CD4-positive, CD25-positive, alpha-beta regulatory T cell (primary cell): Measurements from ENCODE around the gene GNG14. TPM values are rescaled to one million over a fixed set of nuclear protein-coding genes. Genes with fewer than 3 reads are reported as not detected.

Experiments
- ATAC-seq, 2 donors: fragments of 150-1000 bp; cut with Tn5 transposase; one replicate each; pipeline ENCODE4 v1.10.0; 2021; ENCODE audit warnings: low read depth in 2 of 2, moderate number of reproducible peaks in 2 of 2, moderate library complexity in 1 of 2
- DNase-seq, 3 donors: peaks; one replicate each; pipeline versions ENCODE4 v3.0.0 to v3.0.0-alpha.2; 2012 to 2022; ENCODE audit warnings: mixed read lengths in 1 of 3
- H3K27ac ChIP-seq: one replicate; pipeline ENCODE4 v1.7.0; 2013; ENCODE audit warnings: mild to moderate bottlenecking, low read length; ENCODE audit not compliant: insufficient read depth, poor library complexity, severe bottlenecking
- H3K27me3 ChIP-seq: one replicate; pipeline ENCODE4 v1.7.0; 2013; ENCODE audit warnings: low read length; ENCODE audit not compliant: control insufficient read depth, insufficient read depth
- H3K36me3 ChIP-seq: one replicate; pipeline ENCODE4 v1.7.0; 2013; ENCODE audit warnings: mild to moderate bottlenecking, low read length, moderate library complexity; ENCODE audit not compliant: control insufficient read depth, insufficient read depth
- H3K4me1 ChIP-seq: 2 replicates; pipeline ENCODE4 v1.7.0; 2013; ENCODE audit warnings: mild to moderate bottlenecking, low read length; ENCODE audit not compliant: insufficient read depth, control insufficient read depth, poor library complexity, severe bottlenecking
- H3K4me3 ChIP-seq: one replicate; pipeline ENCODE4 v1.7.0; 2013; ENCODE audit warnings: low read depth, mild to moderate bottlenecking, low read length, moderate library complexity
- H3K9me3 ChIP-seq, 2 experiments: 1 replicate in 1 of 2; 2 replicates in 1 of 2; pipeline ENCODE4 v1.7.0; 2013; ENCODE audit warnings: low read length in 2 of 2, mild to moderate bottlenecking in 1 of 2, moderate library complexity in 1 of 2; ENCODE audit not compliant: control insufficient read depth in 2 of 2
- H3K27ac Mint-ChIP-seq, 3 donors: one replicate each; pipeline ENCODE4 v1.8.0; 2020 to 2022; ENCODE audit warnings: mild to moderate bottlenecking in 3 of 3, mixed read lengths in 3 of 3, moderate library complexity in 2 of 3
- H3K27me3 Mint-ChIP-seq: one replicate; pipeline ENCODE4 v1.8.0; 2022; ENCODE audit warnings: mild to moderate bottlenecking, mixed read lengths
- H3K36me3 Mint-ChIP-seq: one replicate; pipeline ENCODE4 v1.8.0; 2020; ENCODE audit warnings: mixed read lengths
- H3K4me1 Mint-ChIP-seq, 4 donors: one replicate each; pipeline ENCODE4 v1.8.0; 2020 to 2022; ENCODE audit warnings: mixed read lengths in 4 of 4, mild to moderate bottlenecking in 1 of 4
- H3K4me3 Mint-ChIP-seq, 4 donors: one replicate each; pipeline ENCODE4 v1.8.0; 2020 to 2022; ENCODE audit warnings: mild to moderate bottlenecking in 4 of 4, mixed read lengths in 4 of 4, moderate library complexity in 3 of 4
- H3K9me3 Mint-ChIP-seq, 7 donors: one replicate each; pipeline ENCODE4 v1.8.0; 2020 to 2022; ENCODE audit warnings: mixed read lengths in 7 of 7, mild to moderate bottlenecking in 3 of 7, moderate library complexity in 2 of 7
- polyA plus RNA-seq, 4 donors: library from polyadenylated mRNA; unstranded; fragments of 300-500 nt; fragmentation: Illumina TruSeq; gene quantifications; one replicate each; pipeline ENCODE4 v1.2.3, GENCODE V29; 2021
- total RNA-seq: library from RNA; stranded (reverse); gene quantifications from one replicate; pipeline ENCODE4 v1.2.3, GENCODE V29; 2022

Gene GNG14
- total and polyA plus RNA-seq, 5 donors from 2014 or later = not detected

DNA sequence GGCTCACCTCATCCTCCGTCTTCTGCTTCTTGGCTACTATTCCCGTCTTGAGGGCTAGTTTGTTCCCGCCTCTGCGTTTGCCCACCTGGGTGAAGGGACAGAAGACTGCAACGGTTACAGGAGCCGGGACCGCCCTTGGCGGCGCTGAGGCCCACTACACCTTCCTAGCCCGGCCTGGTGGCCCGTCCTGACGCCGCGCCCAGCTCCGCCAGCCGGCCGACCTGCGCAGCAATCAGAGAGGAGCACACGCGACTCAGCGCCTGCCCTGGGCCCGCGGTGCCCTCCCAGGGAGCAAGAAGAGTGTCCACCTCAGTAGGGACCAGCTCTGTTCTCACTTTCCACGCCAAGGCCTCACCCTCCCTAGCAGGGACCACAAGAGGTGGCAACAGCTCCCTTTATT, 43.5 kb downstream of the GNG14 start:
- Mint-ChIP-seq H3K27ac (no peak overlapping the region), H3K9me3 (no peaks in the 10 kb centered on the region), H3K4me3 (peak overlapping the region in 2 of 4 donors; percentile 21 to 88), H3K4me1 (peaks cover 9 to 54% (median 24%) of the 10 kb centered on the region in 4 donors), H3K27me3 (peaks cover 5% of the 10 kb centered on the region), H3K36me3 (peaks cover 25% of the 10 kb centered on the region)
- Histone ChIP-seq H3K9me3 (no peaks in the 10 kb centered on the region), H3K27ac (no peak overlapping the region), H3K4me1 (peaks cover 34% of the 10 kb centered on the region), H3K4me3 (no peak overlapping the region), H3K27me3 (no peaks in the 10 kb centered on the region), H3K36me3 (peaks cover 26% of the 10 kb centered on the region)
- no peak for ATAC-seq
- no peak for DNase-seq

- Histone ChIP-seq H3K27ac (peak overlapping the region; percentile 93), H3K4me1 (peaks cover 53% of the 10 kb centered on the region), H3K36me3 (peaks cover 21% of the 10 kb centered on the region), H3K4me3 (peak overlapping the region; percentile 99), H3K27me3 (no peaks in the 10 kb centered on the region), H3K9me3 (no peaks in the 10 kb centered on the region)
- peaks cover 5 to 74% (median 36%) of the 10 kb centered on the region in 4 donors for H3K4me1 Mint-ChIP-seq
- H3K27ac Mint-ChIP-seq = peak overlapping the region; percentile 20 to 97 (median 90)
- H3K9me3 Mint-ChIP-seq = no peaks in the 10 kb centered on the region
- DNase-seq (peak in 2 of 3 donors; percentile 29 to 73), ATAC-seq (no peak)
- peaks cover 5% of the 10 kb centered on the region for H3K27me3 Mint-ChIP-seq
- peaks cover 25% of the 10 kb centered on the region for H3K36me3 Mint-ChIP-seq
- H3K4me3 Mint-ChIP-seq = peak overlapping the region; percentile 88 to 100 (median 94)
These were observed 45.8 kb downstream of the GNG14 start for GRCh38 chr19:12733369-12734214.

DNA sequence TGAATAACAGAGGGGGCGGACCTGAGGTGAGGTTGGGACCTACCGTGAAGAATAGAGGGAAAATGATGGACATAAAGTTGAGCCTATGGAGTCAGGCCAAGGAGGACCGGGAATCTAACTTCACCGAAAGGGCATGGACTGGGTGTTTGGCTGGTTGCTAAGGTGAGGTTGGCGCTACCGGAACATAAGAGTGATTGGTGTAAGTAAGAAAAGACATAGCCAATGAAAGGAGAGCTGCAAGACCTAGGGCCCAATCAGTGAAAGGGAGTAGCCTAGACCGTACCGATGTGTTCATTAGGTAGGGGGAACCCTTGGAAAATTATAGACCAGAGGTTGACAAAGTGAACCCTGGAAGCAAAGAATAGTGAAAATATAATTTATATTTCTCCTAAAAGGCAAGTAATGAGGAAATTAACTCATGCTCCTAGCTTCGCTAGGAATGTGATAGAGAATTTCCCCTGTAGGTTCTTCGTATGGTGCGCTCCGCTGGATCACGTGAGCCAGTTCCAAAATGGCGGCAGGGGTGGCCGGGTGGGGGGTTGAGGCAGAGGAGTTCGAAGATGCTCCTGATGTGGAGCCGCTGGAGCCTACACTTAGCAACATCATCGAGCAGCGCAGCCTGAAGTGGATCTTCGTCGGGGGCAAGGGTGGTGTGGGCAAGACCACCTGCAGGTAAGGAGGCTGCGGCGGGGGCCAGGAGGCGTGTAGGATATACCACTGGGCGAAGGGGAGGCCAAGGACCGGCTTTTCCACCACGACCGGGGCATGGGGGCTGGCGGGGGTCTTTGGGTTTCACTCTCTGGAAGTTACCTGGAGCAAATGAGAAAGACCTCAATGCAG, 49.4 kb downstream of the GNG14 start, which contains the start of gene GET3:
TSS of gene GET3 (plus strand) at position 503 of the 840 bp plus-strand sequence. CDS start at position 512, 9 bp downstream.
- peak within 1 kb of the TSS; percentile 94 to 99 (median 97) for H3K27ac Mint-ChIP-seq

DNA sequence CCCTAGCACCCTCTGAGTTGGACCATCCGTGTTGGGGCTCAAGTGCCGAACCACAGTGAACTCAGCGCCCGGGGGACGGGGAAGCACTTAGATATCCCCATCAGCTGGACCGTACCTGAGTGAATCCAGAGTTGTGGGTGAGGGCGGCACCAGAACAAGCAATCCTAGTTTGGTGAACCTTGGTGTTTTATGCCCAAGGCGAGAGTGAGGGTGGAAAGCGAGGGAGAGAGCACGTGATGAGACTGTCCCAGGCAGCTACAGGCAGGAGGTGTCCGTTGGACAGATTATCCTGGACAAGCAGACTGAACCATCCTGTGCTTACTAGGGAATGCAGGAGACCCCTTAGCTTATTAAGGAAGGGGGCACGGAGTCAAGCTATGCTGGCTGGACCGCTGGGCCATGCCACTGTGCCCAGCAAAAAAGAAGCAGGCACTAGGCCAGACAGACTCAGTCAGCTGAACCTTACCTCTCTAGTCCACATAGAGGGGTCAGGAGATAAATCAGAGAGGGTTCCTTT, 50.1 kb downstream of the GNG14 start:
- H3K27ac ChIP-seq = peak overlapping the region; percentile 89
- H3K36me3 Mint-ChIP-seq = peaks cover 16% of the 10 kb centered on the region

More for the DNA sequence above, 49.4 kb downstream of the GNG14 start, which contains the start of gene GET3:
- no peaks in the 10 kb centered on the region for H3K27me3 Mint-ChIP-seq
- H3K36me3 Mint-ChIP-seq = peaks cover 15% of the 10 kb centered on the region
- peak within 1 kb of the TSS; percentile 94 for H3K4me3 ChIP-seq
- H3K4me1 ChIP-seq = peaks cover 44% of the 10 kb centered on the region
- no peaks in the 10 kb centered on the region for H3K27me3 ChIP-seq
- H3K4me1 Mint-ChIP-seq = peaks cover 5 to 54% (median 33%) of the 10 kb centered on the region in 4 donors
- DNase-seq = peak; percentile 70 to 94 (median 90)
- peak within 1 kb of the TSS; percentile 91 to 100 (median 98) for H3K4me3 Mint-ChIP-seq
- peak within 1 kb of the TSS; percentile 89 for H3K27ac ChIP-seq
- H3K9me3 ChIP-seq = no peaks in the 10 kb centered on the region
- peaks cover 10% of the 10 kb centered on the region for H3K36me3 ChIP-seq
- no peaks in the 10 kb centered on the region for H3K9me3 Mint-ChIP-seq
- peak; percentile 85 to 88 for ATAC-seq

More for the DNA sequence above, 50.1 kb downstream of the GNG14 start:
- ATAC-seq (no peak), DNase-seq (no peak)
- no peaks in the 10 kb centered on the region for H3K9me3 Mint-ChIP-seq
- peaks cover 5 to 47% (median 30%) of the 10 kb centered on the region in 4 donors for H3K4me1 Mint-ChIP-seq
- no peaks in the 10 kb centered on the region for H3K27me3 Mint-ChIP-seq
- peak overlapping the region; percentile 94 for H3K4me3 ChIP-seq
- H3K4me3 Mint-ChIP-seq = peak overlapping the region; percentile 91 to 100 (median 98)
- H3K4me1 ChIP-seq = peaks cover 37% of the 10 kb centered on the region
- peak overlapping the region in 2 of 3 donors; percentile 94 to 99 for H3K27ac Mint-ChIP-seq
- no peaks in the 10 kb centered on the region for H3K9me3 ChIP-seq
- peaks cover 10% of the 10 kb centered on the region for H3K36me3 ChIP-seq
- no peaks in the 10 kb centered on the region for H3K27me3 ChIP-seq

Other genes with a start within 250 kb of the GNG14 start
- 3.9 TPM for gene ZNF443, start 247.0 kb upstream of the GNG14 start, total RNA-seq
- 1 to 10 TPM in 3 of 4 donors, under 1 TPM in 1; 0.43 to 2.2 (median 1.9) TPM for gene ZNF443, start 247.0 kb upstream of the GNG14 start, polyA plus RNA-seq
- 1.9 TPM for gene ZNF709, start 203.2 kb upstream of the GNG14 start, total RNA-seq
- 1 to 10 TPM; 1.4 to 4.0 (median 3.1) TPM for gene ZNF709, start 203.2 kb upstream of the GNG14 start, polyA plus RNA-seq
- gene ZNF564, start 136.5 kb upstream of the GNG14 start, total RNA-seq = 16.1 TPM
- gene ZNF564, start 136.5 kb upstream of the GNG14 start, polyA plus RNA-seq = 10 to 100 TPM; 16.3 to 20.2 (median 17.6) TPM
- 11.3 TPM for gene ZNF490, start 77.2 kb upstream of the GNG14 start, total RNA-seq
- gene ZNF490, start 77.2 kb upstream of the GNG14 start, polyA plus RNA-seq = 1 to 10 TPM; 4.7 to 8.4 (median 5.7) TPM
- gene ZNF791, start 77.1 kb upstream of the GNG14 start, total RNA-seq = 65.1 TPM
- gene ZNF791, start 77.1 kb upstream of the GNG14 start, polyA plus RNA-seq = 10 to 100 TPM in 3 of 4 donors, 1 to 10 TPM in 1; 9.6 to 14.0 (median 12.2) TPM
- 147 TPM for gene MAN2B1, start 21.3 kb upstream of the GNG14 start, total RNA-seq
- 10 to 100 TPM; 46.3 to 58.6 (median 49.3) TPM for gene MAN2B1, start 21.3 kb upstream of the GNG14 start, polyA plus RNA-seq
- gene WDR83, start 21.2 kb upstream of the GNG14 start, total RNA-seq = 13.0 TPM
- gene WDR83, start 21.2 kb upstream of the GNG14 start, polyA plus RNA-seq = 10 to 100 TPM; 10.6 to 18.5 (median 12.9) TPM
- gene DHPS, start 6.1 kb upstream of the GNG14 start, total RNA-seq = 122 TPM
- 100 to 1,000 TPM in 1 of 4 donors, 10 to 100 TPM in 3; 78.5 to 105 (median 96.8) TPM for gene DHPS, start 6.1 kb upstream of the GNG14 start, polyA plus RNA-seq
- 1.7 TPM for gene FBXW9, start 8.6 kb downstream of the GNG14 start, total RNA-seq
- gene FBXW9, start 8.6 kb downstream of the GNG14 start, polyA plus RNA-seq = 1 to 10 TPM; 5.0 to 8.1 (median 6.6) TPM
- gene TNPO2, start 35.9 kb downstream of the GNG14 start, total RNA-seq = 42.9 TPM
- gene TNPO2, start 35.9 kb downstream of the GNG14 start, polyA plus RNA-seq = 1 to 10 TPM; 1.7 to 3.1 (median 2.0) TPM
- 197 TPM for gene TRIR, start 46.7 kb downstream of the GNG14 start, total RNA-seq
- gene TRIR, start 46.7 kb downstream of the GNG14 start, polyA plus RNA-seq = 100 to 1,000 TPM; 238 to 323 (median 261) TPM
- gene GET3, start 49.5 kb downstream of the GNG14 start, total RNA-seq = 37.9 TPM
- gene GET3, start 49.5 kb downstream of the GNG14 start, polyA plus RNA-seq = 10 to 100 TPM; 68.0 to 91.2 (median 81.9) TPM
- gene BEST2, start 63.8 kb downstream of the GNG14 start, total RNA-seq = not detected
- gene BEST2, start 63.8 kb downstream of the GNG14 start, polyA plus RNA-seq = not detected
- gene HOOK2, start 87.6 kb downstream of the GNG14 start, total RNA-seq = 16.9 TPM
- 1 to 10 TPM in 3 of 4 donors, under 1 TPM in 1; 0.24 to 1.9 (median 1.6) TPM for gene HOOK2, start 87.6 kb downstream of the GNG14 start, polyA plus RNA-seq
- gene JUNB, start 103.5 kb downstream of the GNG14 start, total RNA-seq = 2,802 TPM
- 100 to 1,000 TPM; 582 to 986 (median 765) TPM for gene JUNB, start 103.5 kb downstream of the GNG14 start, polyA plus RNA-seq
- gene PRDX2, start 113.8 kb downstream of the GNG14 start, total RNA-seq = 74.0 TPM
- 100 to 1,000 TPM; 326 to 380 (median 341) TPM for gene PRDX2, start 113.8 kb downstream of the GNG14 start, polyA plus RNA-seq
- 2.8 TPM for gene THSD8, start 114.1 kb downstream of the GNG14 start, total RNA-seq
- gene THSD8, start 114.1 kb downstream of the GNG14 start, polyA plus RNA-seq = 10 to 100 TPM in 1 of 4 donors, 1 to 10 TPM in 1, under 1 TPM in 1, not detected in 1; 0.66 to 13.9 (median 4.8) TPM
- gene RNASEH2A, start 118.6 kb downstream of the GNG14 start, total RNA-seq = 4.7 TPM
- gene RNASEH2A, start 118.6 kb downstream of the GNG14 start, polyA plus RNA-seq = 10 to 100 TPM; 18.7 to 27.5 (median 23.4) TPM
- not detected for gene RTBDN, start 146.6 kb downstream of the GNG14 start, total RNA-seq
- gene RTBDN, start 146.6 kb downstream of the GNG14 start, polyA plus RNA-seq = not detected
- gene MAST1, start 150.5 kb downstream of the GNG14 start, total RNA-seq = 0.94 TPM
- gene MAST1, start 150.5 kb downstream of the GNG14 start, polyA plus RNA-seq = 1 to 10 TPM in 1 of 4 donors, under 1 TPM in 2, not detected in 1; 0.05 to 1.8 (median 0.52) TPM
- gene DNASE2, start 193.5 kb downstream of the GNG14 start, total RNA-seq = 20.2 TPM
- gene DNASE2, start 193.5 kb downstream of the GNG14 start, polyA plus RNA-seq = 10 to 100 TPM; 54.4 to 72.1 (median 63.6) TPM
- not detected for gene KLF1, start 199.2 kb downstream of the GNG14 start, total RNA-seq
- gene KLF1, start 199.2 kb downstream of the GNG14 start, polyA plus RNA-seq = under 1 TPM in 1 of 4 donors, not detected in 3; 0.23 TPM
- 40.0 TPM for gene GCDH, start 203.2 kb downstream of the GNG14 start, total RNA-seq
- 10 to 100 TPM; 15.1 to 17.6 (median 16.1) TPM for gene GCDH, start 203.2 kb downstream of the GNG14 start, polyA plus RNA-seq
- gene SYCE2, start 231.3 kb downstream of the GNG14 start, total RNA-seq = 0.54 TPM
- gene SYCE2, start 231.3 kb downstream of the GNG14 start, polyA plus RNA-seq = under 1 TPM in 1 of 4 donors, not detected in 3; 0.14 TPM
- 28.9 TPM for gene FARSA, start 245.7 kb downstream of the GNG14 start, total RNA-seq
- 10 to 100 TPM; 52.2 to 74.0 (median 62.6) TPM for gene FARSA, start 245.7 kb downstream of the GNG14 start, polyA plus RNA-seq